Measurements from ENCODE around the gene ZNF747. TPM values are rescaled to one million over a fixed set of nuclear protein-coding genes. Genes with fewer than 3 reads are reported as not detected.

ZNF747 gene
- total RNA-seq, 4 donors from 2014 or later = 16.0 to 25.7 (median 16.8) TPM

DNA sequence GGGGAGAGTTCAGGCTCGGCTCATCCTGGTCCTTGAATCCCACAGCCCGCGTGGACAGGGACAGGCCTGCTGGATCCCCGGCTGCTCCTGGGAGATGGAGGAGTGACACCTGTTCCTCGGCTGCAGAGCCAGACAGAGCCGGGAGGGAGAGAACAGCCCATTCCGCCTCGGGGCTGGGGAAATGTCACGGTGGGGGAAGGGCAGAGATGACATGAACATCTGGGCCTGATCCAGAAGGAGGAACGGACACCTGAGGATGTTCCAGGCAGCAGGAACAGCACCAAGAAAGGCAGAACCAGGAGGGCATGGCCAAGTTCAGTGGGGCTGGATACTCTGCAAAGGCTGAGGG, 21.4 kb upstream of the ZNF747 start:
- H3K36me3 ChIP-seq = peaks cover 0 to 13% (median 3%) of the 10 kb centered on the region in 4 donors
- H3K9me3 ChIP-seq = no peaks in the 10 kb centered on the region
- no peak for DNase-seq
- 49% methylated on average over 10 of the region's 10 CpGs; no CpG with 5 or more reads in 1 of the 2 donors for WGBS, 2 donors (ENCODE audit: low coverage in 1 of 2)
- peak overlapping the region in 2 of 4 donors; percentile 68 to 94 for H3K4me3 ChIP-seq
- H3K27me3 ChIP-seq = no peaks in the 10 kb centered on the region
- TF ChIP-seq, protein P1, sequence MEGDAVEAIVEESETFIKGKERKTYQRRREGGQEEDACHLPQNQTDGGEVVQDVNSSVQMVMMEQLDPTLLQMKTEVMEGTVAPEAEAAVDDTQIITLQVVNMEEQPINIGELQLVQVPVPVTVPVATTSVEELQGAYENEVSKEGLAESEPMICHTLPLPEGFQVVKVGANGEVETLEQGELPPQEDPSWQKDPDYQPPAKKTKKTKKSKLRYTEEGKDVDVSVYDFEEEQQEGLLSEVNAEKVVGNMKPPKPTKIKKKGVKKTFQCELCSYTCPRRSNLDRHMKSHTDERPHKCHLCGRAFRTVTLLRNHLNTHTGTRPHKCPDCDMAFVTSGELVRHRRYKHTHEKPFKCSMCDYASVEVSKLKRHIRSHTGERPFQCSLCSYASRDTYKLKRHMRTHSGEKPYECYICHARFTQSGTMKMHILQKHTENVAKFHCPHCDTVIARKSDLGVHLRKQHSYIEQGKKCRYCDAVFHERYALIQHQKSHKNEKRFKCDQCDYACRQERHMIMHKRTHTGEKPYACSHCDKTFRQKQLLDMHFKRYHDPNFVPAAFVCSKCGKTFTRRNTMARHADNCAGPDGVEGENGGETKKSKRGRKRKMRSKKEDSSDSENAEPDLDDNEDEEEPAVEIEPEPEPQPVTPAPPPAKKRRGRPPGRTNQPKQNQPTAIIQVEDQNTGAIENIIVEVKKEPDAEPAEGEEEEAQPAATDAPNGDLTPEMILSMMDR (IDR thresholded peaks at IDR 0.05) = no peak
- TF ChIP-seq EP300 (IDR thresholded peaks at IDR 0.05; ENCODE audit: low read depth) (no peak), POLR2AphosphoS5 (IDR thresholded peaks at IDR 0.05) (no peak), POLR2A (IDR thresholded peaks at IDR 0.05) (no peak)
- in situ Hi-C loops (cut with MboI; ENCODE audit: low pct_ligation_motif_present in 1 of 4, low pct_unique_long_range_greater_than_20kb in 1 of 4, low sequenced_read_pairs in 3 of 4) (loop anchor here in 1 of 4 donors (25.0 kb wide), 1 partner anchor 119 kb away; the partner anchor contains the start of genes DCTPP1 and SEPHS2), intact Hi-C loops (cut with DNase I; ENCODE audit: low total_unique reads) (no loop called here)
- H3K4me1 ChIP-seq = peaks cover 24 to 45% (median 37%) of the 10 kb centered on the region in 4 donors
- peak overlapping the region; percentile 91 to 99 (median 96) for H3K27ac ChIP-seq

DNA sequence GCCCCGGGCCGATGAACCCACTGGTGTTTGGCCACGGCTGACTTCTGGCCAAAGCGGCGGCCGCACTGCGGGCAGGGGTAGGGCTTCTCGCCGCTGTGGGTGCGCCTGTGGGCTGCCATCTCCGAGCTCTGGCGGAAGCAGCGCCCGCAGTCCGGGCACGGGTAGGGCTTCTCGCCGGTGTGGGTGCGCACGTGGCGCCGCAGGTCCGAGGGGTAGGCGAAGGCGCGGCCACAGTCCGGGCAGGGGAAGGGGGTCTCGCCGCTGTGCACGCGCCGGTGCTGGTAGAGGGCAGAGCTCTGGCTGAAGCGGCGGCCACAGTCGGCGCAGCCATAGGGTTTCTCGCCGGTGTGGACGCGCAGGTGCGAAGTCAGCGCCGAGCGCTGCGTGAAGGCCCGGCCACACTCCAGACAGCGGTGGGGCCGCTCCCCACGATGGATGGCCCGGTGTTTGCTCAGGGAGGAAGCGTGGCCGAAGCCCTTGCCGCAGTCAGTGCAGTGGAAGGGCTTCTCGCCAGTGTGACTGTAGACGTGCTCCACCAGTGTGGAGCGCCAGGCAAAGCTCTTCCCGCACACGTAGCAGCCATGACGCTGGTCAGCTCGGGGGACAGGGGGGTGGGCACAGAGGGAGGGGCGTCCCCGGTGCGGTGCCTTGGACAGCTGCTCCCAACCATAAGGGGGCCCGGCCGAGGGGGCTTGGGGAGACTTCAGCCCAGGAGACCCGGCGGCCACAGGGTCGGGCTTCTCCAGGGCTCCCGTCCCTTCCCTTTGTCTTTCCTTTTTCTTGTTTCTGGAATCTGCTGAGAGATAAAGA, 20.9 kb upstream of the ZNF747 start:
- H3K36me3 ChIP-seq = peaks cover 0 to 13% (median 3%) of the 10 kb centered on the region in 4 donors
- intact Hi-C loops (cut with DNase I; ENCODE audit: low total_unique reads) (no loop called here), in situ Hi-C loops (cut with MboI; ENCODE audit: low pct_ligation_motif_present in 1 of 4, low pct_unique_long_range_greater_than_20kb in 1 of 4, low sequenced_read_pairs in 3 of 4) (loop anchor here in 1 of 4 donors (25.0 kb wide), 1 partner anchor 118 kb away; the partner anchor contains the start of genes DCTPP1 and SEPHS2)
- H3K4me3 ChIP-seq = peak overlapping the region in 1 of 4 donors; percentile 68
- peaks cover 24 to 40% (median 32%) of the 10 kb centered on the region in 4 donors for H3K4me1 ChIP-seq
- WGBS, 2 donors (ENCODE audit: low coverage in 1 of 2) = 87% methylated on average over 32 of the region's 69 CpGs; no CpG with 5 or more reads in 1 of the 2 donors
- peak overlapping the region in 3 of 4 donors; percentile 91 to 96 (median 96) for H3K27ac ChIP-seq
- H3K27me3 ChIP-seq = no peaks in the 10 kb centered on the region
- TF ChIP-seq EP300 (IDR thresholded peaks at IDR 0.05; ENCODE audit: low read depth) = no peak
- TF ChIP-seq, protein P1 (IDR thresholded peaks at IDR 0.05) = no peak
- TF ChIP-seq POLR2AphosphoS5 (IDR thresholded peaks at IDR 0.05) = no peak
- TF ChIP-seq POLR2A (IDR thresholded peaks at IDR 0.05) = no peak
- H3K9me3 ChIP-seq = no peaks in the 10 kb centered on the region
- DNase-seq = no peak

DNA sequence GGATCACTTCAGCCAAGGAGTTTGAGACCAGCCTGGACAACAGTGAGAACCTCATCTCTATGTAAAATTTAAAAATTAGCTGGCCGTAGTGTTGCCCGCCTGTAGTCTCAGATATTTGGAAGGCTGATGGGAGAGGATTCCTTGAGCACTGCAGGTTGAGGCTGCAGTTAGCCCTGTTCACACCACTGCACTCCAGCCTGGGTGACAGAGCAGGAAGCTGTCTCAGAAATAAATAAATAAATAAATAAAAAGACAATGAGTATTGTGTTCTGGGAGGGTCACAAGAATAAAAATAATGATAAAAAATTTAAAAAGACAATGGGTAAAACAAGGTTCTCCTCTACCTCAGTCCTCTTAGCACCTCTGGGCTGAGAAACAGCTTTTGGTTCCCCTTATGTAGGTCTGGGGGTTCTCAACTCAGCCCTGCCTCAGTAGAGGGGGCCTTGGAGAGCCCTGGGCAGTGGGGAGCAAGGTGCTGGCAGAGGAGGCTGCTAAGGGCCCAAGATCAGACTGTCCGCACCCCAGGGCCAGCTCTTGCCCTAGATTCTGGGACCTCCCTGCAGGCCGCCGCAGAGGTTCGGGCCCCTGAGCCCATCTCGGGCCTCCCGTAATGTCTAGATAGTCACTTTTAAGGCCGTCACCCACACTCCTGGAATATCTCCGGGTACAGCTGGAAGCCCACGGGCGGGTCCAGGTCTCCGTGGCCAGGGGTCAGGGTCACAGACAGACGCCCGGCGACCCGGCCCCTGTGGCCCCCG, 20.1 kb upstream of the ZNF747 start:
- no peak for DNase-seq
- no peaks in the 10 kb centered on the region for H3K27me3 ChIP-seq
- in situ Hi-C loops (cut with MboI; ENCODE audit: low pct_ligation_motif_present in 1 of 4, low pct_unique_long_range_greater_than_20kb in 1 of 4, low sequenced_read_pairs in 3 of 4) = loop anchor here in 1 of 4 donors (25.0 kb wide), 1 partner anchor 117 kb away; the partner anchor contains the start of genes DCTPP1 and SEPHS2
- H3K4me1 ChIP-seq = peaks cover 21 to 39% (median 28%) of the 10 kb centered on the region in 4 donors
- 94% methylated on average over 9 of the region's 18 CpGs; no CpG with 5 or more reads in 1 of the 2 donors for WGBS, 2 donors (ENCODE audit: low coverage in 1 of 2)
- H3K4me3 ChIP-seq = no peak overlapping the region
- no peaks in the 10 kb centered on the region for H3K9me3 ChIP-seq
- intact Hi-C loops (cut with DNase I; ENCODE audit: low total_unique reads) = no loop called here
- H3K27ac ChIP-seq = no peak overlapping the region
- H3K36me3 ChIP-seq = peaks cover 0 to 13% (median 3%) of the 10 kb centered on the region in 4 donors
- TF ChIP-seq EP300 (IDR thresholded peaks at IDR 0.05; ENCODE audit: low read depth) = no peak
- TF ChIP-seq, protein P1 (IDR thresholded peaks at IDR 0.05) = no peak
- TF ChIP-seq POLR2A (IDR thresholded peaks at IDR 0.05) = no peak
- no peak for TF ChIP-seq POLR2AphosphoS5 (IDR thresholded peaks at IDR 0.05)

All from transverse colon (tissue), 4 donors.